HepG2 (cell line): ENCODE data around the gene KIAA2012. TPM values are rescaled to one million over a fixed set of nuclear protein-coding genes. Genes with fewer than 3 reads are reported as not detected.

Source experiments
- ARNT2 ChIP-seq: sonication (generic); formaldehyde crosslinking; IDR thresholded peaks from 2 replicates; pipeline ENCODE4 v1.8.0; 2022; ENCODE audit warnings: mild to moderate bottlenecking, low read depth, missing genetic modification reagents, moderate library complexity
- ATF7-NPFF ChIP-seq: sonication (generic); formaldehyde crosslinking; IDR thresholded peaks from 2 replicates; pipeline ENCODE4 v1.8.1; 2023; ENCODE audit warnings: mild to moderate bottlenecking, low read depth, missing genetic modification reagents, moderate library complexity
- CBX1 ChIP-seq: IDR thresholded peaks from one replicate; pipeline ENCODE4 v1.6.1; 2016; ENCODE audit warnings: antibody characterized with exemption, low read depth
- CEBPB ChIP-seq: IDR thresholded peaks from 2 replicates; pipeline ENCODE4 v1.6.1; 2011; ENCODE audit warnings: low read depth, low read length, improper control_type of control experiment, borderline replicate concordance
- ETV6 ChIP-seq: sonication (generic); formaldehyde crosslinking; conservative IDR thresholded peaks from 2 replicates; pipeline ENCODE4 v1.4.0; 2020; ENCODE audit warnings: missing genetic modification reagents
- HNF4G ChIP-seq, 2 experiments: sonication (generic) in 1 of 2; formaldehyde crosslinking in 1 of 2; IDR thresholded peaks; 2 replicates each; pipeline versions ENCODE4 v1.4.0 to v1.6.1; 2011 to 2020; ENCODE audit warnings: borderline replicate concordance in 2 of 2, low read depth in 2 of 2, mild to moderate bottlenecking in 2 of 2, low read length in 1 of 2, missing genetic modification reagents in 1 of 2, moderate library complexity in 1 of 2
- JUNB ChIP-seq: sonication (generic); formaldehyde crosslinking; IDR thresholded peaks from 2 replicates; pipeline ENCODE4 v1.8.0; 2022; ENCODE audit warnings: missing genetic modification reagents, mild to moderate bottlenecking, borderline replicate concordance
- MED8 ChIP-seq: sonication (generic); formaldehyde crosslinking; IDR thresholded peaks from 2 replicates; pipeline ENCODE4 v1.8.1; 2023; ENCODE audit warnings: mild to moderate bottlenecking, missing genetic modification reagents; ENCODE audit not compliant: insufficient replicate concordance
- NFYB ChIP-seq: sonication (generic); formaldehyde crosslinking; IDR thresholded peaks from 2 replicates; pipeline ENCODE4 v1.4.0; 2020; ENCODE audit warnings: missing genetic modification reagents
- RBAK ChIP-seq: sonication (generic); formaldehyde crosslinking; IDR thresholded peaks from 2 replicates; pipeline ENCODE4 v1.5.1; 2020; ENCODE audit warnings: mild to moderate bottlenecking, missing genetic modification reagents
- RXRA ChIP-seq: sonication (generic); formaldehyde crosslinking; IDR thresholded peaks from 2 replicates; pipeline ENCODE4 v1.5.1; 2020; ENCODE audit warnings: missing genetic modification reagents
- SRY ChIP-seq: sonication (generic); formaldehyde crosslinking; IDR thresholded peaks from 2 replicates; pipeline ENCODE4 v1.8.0; 2022; ENCODE audit warnings: mild to moderate bottlenecking, missing genetic modification reagents
- TBX2 ChIP-seq: sonication (generic); formaldehyde crosslinking; IDR thresholded peaks from 2 replicates; pipeline ENCODE4 v1.5.0; 2020; ENCODE audit warnings: missing genetic modification reagents, mild to moderate bottlenecking, borderline replicate concordance
- ZBTB33 ChIP-seq: sonication (generic); formaldehyde crosslinking; IDR thresholded peaks from 2 replicates; pipeline ENCODE4 v1.4.0; 2020; ENCODE audit warnings: missing genetic modification reagents
- ZMAT3 ChIP-seq: sonication (generic); formaldehyde crosslinking; conservative IDR thresholded peaks from 2 replicates; pipeline ENCODE4 v1.7.0; 2021; ENCODE audit warnings: missing genetic modification reagents
- ZNF263 ChIP-seq: sonication (generic); formaldehyde crosslinking; IDR thresholded peaks from 2 replicates; pipeline ENCODE4 v1.4.0; 2020; ENCODE audit warnings: missing genetic modification reagents
- ZNF282 ChIP-seq: fragments of 450-650 bp; IDR thresholded peaks from 2 replicates; pipeline ENCODE4 v1.6.1; 2018; ENCODE audit not compliant: partially characterized antibody
- ZNF407 ChIP-seq: sonication (generic); formaldehyde crosslinking; IDR thresholded peaks from one replicate; pipeline ENCODE4 v1.5.1; 2020; ENCODE audit warnings: mild to moderate bottlenecking, missing genetic modification reagents; ENCODE audit errors: not compliant biosample characterization
- polyA plus RNA-seq, 8 experiments: library from polyadenylated mRNA; depleted of rRNA in 3 of 8; stranded (reverse) in 7 of 8; unstranded in 1 of 8; fragments of >200 nt; fragmentation: Illumina TruSeq in 4 of 8; extraction: Trizol in 4 of 8; gene quantifications; 2 replicates each; pipeline versions ENCODE4 v1.2.1 to v1.2.3, GENCODE V29; 2011 to 2016; ENCODE audit warnings: low read depth in 4 of 8, missing spikeins in 1 of 8, mixed read lengths in 1 of 8; ENCODE audit not compliant: insufficient read depth in 1 of 8
- total RNA-seq, 5 experiments: library from RNA; depleted of rRNA; stranded (reverse); fragments of >200 nt; fragmentation: Illumina TruSeq; extraction: Trizol; gene quantifications; 2 replicates each; pipeline ENCODE4 v1.2.3, GENCODE V29; 2016; ENCODE audit warnings: low read depth in 1 of 5

KIAA2012 gene
- total and polyA plus RNA-seq, 2 of the 13 experiments (the other 11 are each of a cell fraction or from before 2014, with no cell fraction given) = not detected

- TF ChIP-seq ATF7-NPFF (CRISPR knock-in tag) (no peak), CEBPB (no peak), TBX2 (peak; percentile 76), CBX1 (no peak), RXRA (CRISPR knock-in tag) (peak; percentile 52; the same call in 1 of the 2 replicates), ZMAT3 (CRISPR knock-in tag) (peak; percentile 92; the same call in 1 of the 2 replicates), RBAK (CRISPR knock-in tag) (0 out of 2 replicates have a peak, but pooled peaks have one; percentile 21), JUNB (no peak; the same call in 1 of the 2 replicates), ETV6 (CRISPR knock-in tag) (no peak; the same call in 1 of the 2 replicates), NFYB (peak; percentile 11; the same call in 1 of the 2 replicates), MED8 (CRISPR knock-in tag) (peak; percentile 92), SRY (CRISPR knock-in tag) (peak; percentile 84; the same call in 1 of the 2 replicates), ZNF263 (peak; percentile 91), ZNF407 (no peak), ARNT2 (CRISPR knock-in tag) (peak; percentile 88; the same call in 1 of the 2 replicates), ZNF282 (no peak), HNF4G (IDR thresholded peaks at IDR 0.05; ENCODE audit: borderline replicate concordance, low read depth, low read length) (no peak), HNF4G (CRISPR knock-in tag; IDR thresholded peaks at IDR 0.05; ENCODE audit: borderline replicate concordance, low read depth) (peak; percentile 58; the same call in 1 of the 2 replicates), ZBTB33 (peak; percentile 27; the same call in 1 of the 2 replicates)
These were observed 165.5 kb downstream of the KIAA2012 start, which contains the start of gene SUMO1 (continued) for GRCh38 chr2:202238234-202239197.
